Measurements from ENCODE around the gene CTNND2.

GRCh38 chr5:11044581-11044980 lies 859.7 kb downstream of the CTNND2 start:
- TF ChIP-seq POLR2AphosphoS5 (IDR thresholded peaks at IDR 0.05) (no peak), CTCF (IDR thresholded peaks at IDR 0.05) (no peak), POLR2A (IDR thresholded peaks at IDR 0.05) (no peak), EP300 (IDR thresholded peaks at IDR 0.05) (no peak)
